Spinal cord (tissue), 10 donors: Measurements from ENCODE around the gene HEXIM1. TPM values are rescaled to one million over a fixed set of nuclear protein-coding genes. Genes with fewer than 3 reads are reported as not detected.
A peak's percentile ranks its signal among the peaks of the same experiment; 100 is the strongest.

Experiments
- DNase-seq, 6 donors: peaks; one replicate each; pipeline versions ENCODE4 v3.0.0 to v3.0.0-alpha.2; 2013 to 2015; ENCODE audit warnings: low spot score in 6 of 6, low read depth in 4 of 6
- H3K27ac ChIP-seq: one replicate; pipeline ENCODE4 v1.5.1; 2013; ENCODE audit warnings: low read depth, low read length, control low read depth
- H3K27me3 ChIP-seq: one replicate; pipeline ENCODE4 v1.6.1; 2013; ENCODE audit warnings: low read length; ENCODE audit not compliant: control insufficient read depth, insufficient read depth
- H3K36me3 ChIP-seq: one replicate; pipeline ENCODE4 v1.6.1; 2013; ENCODE audit warnings: low read length; ENCODE audit not compliant: control insufficient read depth, insufficient read depth
- H3K4me1 ChIP-seq: one replicate; pipeline ENCODE4 v1.6.1; 2013; ENCODE audit warnings: low read length; ENCODE audit not compliant: control insufficient read depth, insufficient read depth
- H3K4me3 ChIP-seq: one replicate; pipeline ENCODE4 v1.5.1; 2013; ENCODE audit warnings: low read depth, low read length, control low read depth
- H3K9me3 ChIP-seq: one replicate; pipeline ENCODE4 v1.6.1; 2013; ENCODE audit warnings: low read length; ENCODE audit not compliant: control insufficient read depth, insufficient read depth
- whole genome bisulfite sequencing: methylation state at CpG from one replicate; pipeline ENCODE4 v1.1.5; 2013; ENCODE audit warnings: missing lambda C conversion rate; ENCODE audit not compliant: insufficient coverage; 5-methylcytosine and 5-hydroxymethylcytosine counted together
- polyA plus RNA-seq, 2 donors: library from polyadenylated mRNA; unstranded; fragments of 120-200 nt; gene quantifications; one replicate each; pipeline ENCODE4 v1.2.1, GENCODE V29; 2013; ENCODE audit not compliant: insufficient read length in 2 of 2
- total RNA-seq, 2 donors: library from RNA; depleted of rRNA in 1 of 2; stranded (reverse); fragments of 120-200 nt in 1 of 2; fragments of >200 nt in 1 of 2; gene quantifications; one replicate each; pipeline versions ENCODE4 v1.2.3 to v1.2.4, GENCODE V29; 2013 to 2014
- donor health status: healthy.

The HEXIM1 gene
- total and polyA plus RNA-seq, 4 donors, result 16.1 to 28.0 (median 21.2) TPM

DNA sequence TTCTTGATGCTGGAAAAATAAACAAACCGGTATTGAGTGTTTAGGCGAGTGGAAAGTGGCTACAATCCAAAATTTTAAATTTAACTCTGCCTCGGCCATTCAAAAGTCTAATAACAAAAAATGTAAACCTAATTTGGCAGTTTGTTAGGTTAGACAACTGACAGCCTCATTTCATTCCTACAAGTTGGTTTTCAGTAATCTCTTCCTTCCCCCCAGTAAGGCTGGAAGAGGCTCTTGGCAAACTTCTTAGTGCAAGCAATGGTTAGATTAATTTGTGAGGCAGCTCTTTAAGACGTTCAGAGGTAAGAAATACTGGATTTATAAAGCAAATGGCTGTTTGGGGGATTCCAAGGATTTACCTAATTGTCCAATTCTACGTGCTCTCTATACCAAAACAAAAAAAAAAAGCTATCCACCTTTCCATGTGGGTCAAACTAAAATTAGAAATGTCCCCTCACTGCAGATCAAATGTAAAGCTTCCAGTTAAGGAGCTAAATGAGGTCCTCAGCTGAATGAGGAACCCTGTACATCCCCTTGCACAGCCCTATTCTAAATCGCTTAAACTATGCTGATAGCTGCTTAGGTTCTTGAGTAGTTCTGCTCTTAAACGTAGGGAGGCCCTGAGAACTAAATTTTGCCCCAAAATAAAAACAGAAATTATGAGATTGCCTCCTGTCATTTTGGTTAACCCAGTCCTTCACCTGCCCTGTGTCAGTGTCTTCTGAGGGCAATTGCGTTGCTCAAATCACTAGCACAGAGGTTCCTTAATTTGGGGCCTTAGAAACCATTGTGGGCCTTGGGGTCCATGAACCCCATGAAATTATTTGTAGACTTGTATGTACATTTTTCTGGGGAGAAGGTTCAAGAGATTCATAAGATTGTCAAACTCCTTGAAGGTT is 2.9 kb downstream of the HEXIM1 start:
- H3K27ac ChIP-seq, result peak overlapping the region; percentile 98
- H3K4me1 ChIP-seq, result peaks cover 27% of the 10 kb centered on the region
- 50% methylated on average over 2 of the region's 8 CpGs for WGBS
- H3K9me3 ChIP-seq, result no peaks in the 10 kb centered on the region
- no peaks in the 10 kb centered on the region for H3K27me3 ChIP-seq
- H3K36me3 ChIP-seq, result peaks cover 4% of the 10 kb centered on the region
- DNase-seq, result no peak
- H3K4me3 ChIP-seq, result peak overlapping the region; percentile 92

DNA sequence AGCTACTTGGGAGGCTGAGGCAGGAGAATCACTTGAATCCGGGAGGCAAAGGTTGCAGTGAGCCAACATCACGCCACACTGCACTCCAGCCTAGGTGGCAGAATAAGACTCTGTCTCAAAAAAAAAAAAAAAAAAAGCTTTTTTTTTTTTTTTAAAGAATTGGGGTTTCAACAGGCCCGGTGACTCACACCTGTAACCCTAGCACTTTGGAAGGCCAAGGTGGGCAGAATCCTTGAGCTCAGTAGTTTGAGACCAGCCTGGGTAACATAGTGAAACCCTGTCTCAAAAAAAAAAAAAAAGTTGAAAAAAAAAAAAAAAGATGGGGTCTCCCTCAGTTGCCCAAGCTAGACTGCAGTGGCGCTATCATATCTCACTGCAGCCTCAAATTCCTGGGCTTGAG is 6.8 kb downstream of the HEXIM1 start:
- H3K27ac ChIP-seq, result no peak overlapping the region
- peaks cover 18% of the 10 kb centered on the region for H3K4me1 ChIP-seq
- no peaks in the 10 kb centered on the region for H3K27me3 ChIP-seq
- 80% methylated on average over 1 of the region's 4 CpGs for WGBS
- H3K9me3 ChIP-seq, result no peaks in the 10 kb centered on the region
- H3K36me3 ChIP-seq, result peaks cover under 1% of the 10 kb centered on the region
- DNase-seq, result no peak
- H3K4me3 ChIP-seq, result no peak overlapping the region

DNA sequence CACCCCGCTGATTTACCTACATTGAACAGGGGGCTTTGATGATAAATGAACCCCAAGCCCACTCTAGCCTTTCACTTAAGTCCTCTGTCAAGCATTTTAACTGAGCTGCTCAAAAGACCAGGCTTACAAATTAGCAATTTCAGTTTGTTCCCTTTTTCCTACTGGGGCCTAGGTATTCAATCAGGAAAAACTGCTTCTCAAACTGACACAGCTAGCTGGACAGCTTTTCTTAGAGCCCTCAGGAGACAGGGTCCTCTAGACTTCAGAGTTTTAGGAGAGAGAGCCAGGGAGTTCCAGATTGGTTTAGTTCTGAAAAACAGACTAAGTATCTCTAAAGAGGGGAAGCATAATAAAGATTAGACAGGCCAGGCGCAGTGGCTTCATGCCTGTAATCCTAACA is 7.2 kb downstream of the HEXIM1 start:
- no peak overlapping the region for H3K4me3 ChIP-seq
- no peak overlapping the region for H3K27ac ChIP-seq

DNA sequence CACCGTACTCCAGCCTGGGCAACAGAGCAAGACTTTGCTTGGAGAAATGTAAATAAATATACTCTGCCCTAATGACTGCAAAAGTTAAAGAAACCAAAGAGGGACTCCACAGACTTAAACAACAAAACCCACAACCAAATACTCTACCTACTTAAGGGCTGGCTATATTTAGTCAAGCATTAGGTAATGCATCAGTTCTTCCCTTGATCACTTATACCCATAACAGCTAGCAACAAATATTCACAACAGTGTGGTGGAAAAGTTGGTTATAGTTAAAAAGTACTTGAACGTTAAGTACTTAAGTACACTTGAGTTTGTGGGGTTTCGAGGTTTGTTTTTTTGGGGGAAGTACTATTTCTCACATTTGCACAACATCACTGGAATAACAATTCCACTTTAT is 8.0 kb downstream of the HEXIM1 start:
- Histone ChIP-seq H3K36me3 (peaks cover 3% of the 10 kb centered on the region), H3K4me1 (peaks cover 18% of the 10 kb centered on the region), H3K9me3 (no peaks in the 10 kb centered on the region), H3K27me3 (no peaks in the 10 kb centered on the region), H3K4me3 (no peak overlapping the region), H3K27ac (no peak overlapping the region)
- no CpG with 5 or more reads among the region's 3 CpGs for WGBS
- no peak for DNase-seq

More for the DNA sequence above, 7.2 kb downstream of the HEXIM1 start:
- Histone ChIP-seq H3K27me3 (no peaks in the 10 kb centered on the region), H3K9me3 (no peaks in the 10 kb centered on the region), H3K36me3 (no peaks in the 10 kb centered on the region), H3K4me1 (peaks cover 18% of the 10 kb centered on the region)
- no peak for DNase-seq
- 83% methylated on average over 1 of the region's 2 CpGs for WGBS

DNA sequence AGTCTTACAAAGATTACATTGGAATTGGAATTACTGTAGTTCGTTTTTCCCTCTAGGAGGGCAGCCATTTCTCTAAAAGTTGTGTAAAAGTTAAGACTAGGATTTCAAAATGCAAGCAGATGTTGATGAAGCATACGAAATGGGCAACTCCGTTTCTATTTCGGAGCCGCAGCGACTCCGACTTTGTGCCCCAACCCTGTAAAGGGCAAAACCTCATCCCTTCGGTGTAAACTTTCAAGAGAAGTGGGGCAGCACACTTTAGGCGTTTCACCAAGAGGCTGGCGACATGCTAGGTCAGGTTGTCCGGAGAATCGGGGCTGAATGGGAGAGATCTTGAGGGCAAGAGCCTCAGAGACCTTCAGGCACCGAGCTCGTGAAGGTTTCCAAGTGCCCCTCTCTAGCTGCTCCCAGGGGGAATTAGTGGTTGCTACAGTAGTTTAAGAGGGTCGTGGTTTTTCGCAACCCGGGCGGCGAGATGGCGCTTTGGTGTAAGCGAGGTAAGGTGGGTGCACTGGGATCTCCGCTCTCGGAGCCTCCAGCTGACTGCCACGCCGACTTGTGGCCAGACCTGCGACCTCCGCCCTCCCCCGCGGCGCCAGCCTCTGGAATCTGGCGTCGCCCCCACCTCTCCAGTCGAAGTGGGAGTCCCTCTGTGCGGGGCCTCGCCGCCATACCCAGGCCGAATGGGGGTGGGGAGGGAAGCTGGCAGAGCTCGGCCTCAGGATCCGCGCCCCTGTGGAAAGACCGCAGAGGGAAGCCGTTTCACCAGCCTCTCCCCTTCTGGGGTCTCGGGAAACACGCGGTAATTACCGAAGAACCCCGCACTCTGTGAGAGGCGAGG is 12.4 kb downstream of the HEXIM1 start:
- H3K4me1 ChIP-seq, result peaks cover 25% of the 10 kb centered on the region
- H3K9me3 ChIP-seq, result no peaks in the 10 kb centered on the region
- peak overlapping the region; percentile 99 for H3K4me3 ChIP-seq
- WGBS, result under 1% methylated on average over 46 of the region's 48 CpGs
- H3K36me3 ChIP-seq, result peaks cover 9% of the 10 kb centered on the region
- H3K27me3 ChIP-seq, result no peaks in the 10 kb centered on the region
- H3K27ac ChIP-seq, result peak overlapping the region; percentile 100
- peak in 4 of 6 donors; percentile 55 to 89 (median 74) for DNase-seq

DNA sequence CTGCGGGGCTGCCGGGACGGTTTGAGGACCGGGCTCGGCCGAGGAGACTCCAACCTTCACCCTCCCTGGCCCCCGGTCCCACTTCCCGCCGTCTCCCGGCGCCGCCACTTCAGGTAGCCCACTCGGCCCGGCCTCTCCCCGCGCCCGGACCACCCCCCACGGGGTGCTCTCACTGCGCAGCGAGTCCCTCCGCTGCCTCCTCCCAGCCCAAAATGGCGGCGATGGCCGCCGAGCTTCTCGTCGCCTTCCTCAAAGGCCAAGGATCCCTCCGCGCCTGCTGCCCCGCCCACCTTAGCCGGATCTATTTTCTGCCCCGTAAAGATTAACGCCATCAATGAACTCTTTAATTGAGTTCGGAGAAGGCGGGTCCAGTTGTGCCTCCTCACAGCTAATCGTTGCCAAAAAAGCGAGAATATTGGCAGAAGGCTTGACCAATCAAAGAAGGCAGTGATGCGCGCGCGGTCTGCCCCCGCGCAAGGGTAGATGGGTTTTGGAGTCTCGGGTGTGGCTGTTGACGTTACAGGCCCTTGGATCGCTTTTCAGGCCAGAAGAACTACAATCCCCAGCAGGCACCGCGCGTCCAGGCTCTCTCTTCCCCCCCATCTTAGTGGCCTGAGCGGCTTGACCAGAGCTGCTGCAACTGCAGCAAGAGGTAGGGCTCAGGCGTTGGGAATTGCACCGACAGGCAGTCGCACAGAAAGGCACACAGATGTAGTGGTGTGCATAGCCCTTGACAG is 13.2 kb downstream of the HEXIM1 start, which contains the start of gene HEXIM2:
Gene HEXIM2, plus strand, starts transcription at position 588 of the 737 bp plus-strand sequence. CDS start 919 bp downstream, outside the sequence.
- Histone ChIP-seq H3K27me3 (no peaks in the 10 kb centered on the region), H3K36me3 (peaks cover 9% of the 10 kb centered on the region), H3K9me3 (no peaks in the 10 kb centered on the region), H3K4me3 (peak within 1 kb of the TSS; percentile 99), H3K27ac (peak within 1 kb of the TSS; percentile 100), H3K4me1 (peaks cover 25% of the 10 kb centered on the region)
- under 1% methylated on average over 44 of the region's 53 CpGs for WGBS
- DNase-seq, result peak; percentile 100

DNA sequence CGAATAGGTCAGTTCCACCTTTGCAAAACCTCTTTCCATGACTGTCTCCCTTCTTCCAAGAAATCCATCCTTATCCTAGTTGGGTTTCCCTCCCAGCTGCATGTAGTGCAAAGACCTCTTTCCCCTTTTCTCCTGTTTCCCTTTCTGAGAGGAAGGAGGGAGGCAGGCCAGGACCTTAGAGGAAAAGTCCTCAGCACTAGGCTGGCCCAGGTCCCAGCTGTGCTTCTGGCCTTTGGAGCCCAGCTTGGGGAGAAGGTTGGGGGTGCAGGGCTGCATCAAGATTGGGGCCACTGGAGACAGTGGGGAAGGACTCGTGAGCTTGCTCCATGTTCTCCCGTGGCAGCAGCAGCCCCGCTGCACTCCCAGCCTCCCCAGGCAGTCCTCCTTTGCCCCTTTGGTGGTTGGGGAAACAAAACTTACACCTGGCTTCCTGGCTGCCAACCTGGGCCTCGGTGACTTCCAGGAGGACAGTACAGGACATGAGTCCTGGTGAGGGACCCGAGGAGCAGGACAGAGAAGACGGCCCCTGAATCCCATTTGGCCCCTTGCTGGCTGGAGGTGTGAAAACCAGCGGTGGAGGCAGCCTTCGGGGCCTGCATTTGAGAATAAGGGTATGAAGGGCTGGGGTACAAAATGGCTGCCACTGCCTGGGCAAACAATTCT is 13.9 kb downstream of the HEXIM1 start:
- Histone ChIP-seq H3K27me3 (no peaks in the 10 kb centered on the region), H3K9me3 (no peaks in the 10 kb centered on the region), H3K36me3 (peaks cover 9% of the 10 kb centered on the region), H3K4me1 (peaks cover 25% of the 10 kb centered on the region), H3K27ac (peak overlapping the region; percentile 91), H3K4me3 (peak overlapping the region; percentile 99)
- 60% methylated on average over 8 of the region's 9 CpGs for WGBS
- no peak for DNase-seq

DNA sequence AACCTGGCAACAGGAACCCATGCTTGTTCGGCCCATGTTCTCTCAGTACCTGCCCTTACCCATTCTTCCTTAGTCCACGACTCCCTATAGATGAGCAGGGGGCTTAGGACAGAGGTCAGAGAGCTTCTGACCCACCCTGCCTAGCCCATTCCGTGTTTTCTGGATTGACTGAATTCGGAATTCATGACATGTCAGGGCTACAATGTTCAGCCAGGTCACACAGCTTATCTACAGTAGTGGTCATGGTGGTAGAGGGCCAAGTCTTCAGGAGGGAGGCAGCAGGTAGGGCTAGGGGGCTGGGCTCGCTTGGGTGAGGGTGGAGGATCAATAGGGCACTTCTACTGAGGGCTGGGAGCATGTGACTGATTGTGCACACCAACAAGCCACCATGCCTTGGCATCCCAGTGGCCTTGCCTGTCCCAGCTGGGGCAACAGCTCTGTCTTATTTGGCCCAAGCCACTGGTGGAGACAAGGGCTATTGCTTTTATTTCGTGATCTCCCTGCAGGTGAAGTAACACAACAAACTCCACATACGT is 16.5 kb downstream of the HEXIM1 start:
- no peaks in the 10 kb centered on the region for H3K27me3 ChIP-seq
- H3K4me3 ChIP-seq, result no peak overlapping the region
- peaks cover 24% of the 10 kb centered on the region for H3K36me3 ChIP-seq
- peaks cover 15% of the 10 kb centered on the region for H3K4me1 ChIP-seq
- DNase-seq, result no peak
- no peak overlapping the region for H3K27ac ChIP-seq
- no peaks in the 10 kb centered on the region for H3K9me3 ChIP-seq
- 96% methylated on average over 6 of the region's 7 CpGs for WGBS
